Epithelial cell of esophagus (primary cell): ENCODE results near the gene SPPL3.

Source experiments
- DNase-seq: peaks from one replicate; pipeline ENCODE4 v3.0.0; 2010; ENCODE audit warnings: low read depth
- H3K4me3 ChIP-seq: 2 replicates; pipeline ENCODE4 v1.5.1; 2011; ENCODE audit warnings: mild to moderate bottlenecking, low read length, control low read depth
- CTCF ChIP-seq: IDR thresholded peaks from 2 replicates; pipeline ENCODE4 v1.5.1; 2011; ENCODE audit warnings: low read depth, mild to moderate bottlenecking, low read length, control low read depth, inconsistent platforms; ENCODE audit not compliant: insufficient read depth; ENCODE audit errors: missing control alignments

SPPL3 gene

GRCh38 chr12:120887253-120888043, 16.7 kb downstream of the SPPL3 start:
- no peak for DNase-seq
- no peak overlapping the region for H3K4me3 ChIP-seq
- TF ChIP-seq CTCF: no peak

GRCh38 chr12:120886199-120887018, 17.7 kb downstream of the SPPL3 start:
- TF ChIP-seq CTCF: no peak
- no peak for DNase-seq
- H3K4me3 ChIP-seq: no peak overlapping the region

- H3K4me3 ChIP-seq: no peak overlapping the region
- no peak for DNase-seq
- no peak for TF ChIP-seq CTCF
Measured at GRCh38 chr12:120885521-120885920, 18.6 kb downstream of the SPPL3 start.

- no peak overlapping the region for H3K4me3 ChIP-seq
- TF ChIP-seq CTCF: no peak
- no peak for DNase-seq
Measured at GRCh38 chr12:120884644-120885043, 19.5 kb downstream of the SPPL3 start.

- no peak for TF ChIP-seq CTCF
Measured at GRCh38 chr12:120882055-120882555, 22.1 kb downstream of the SPPL3 start.

GRCh38 chr12:120879718-120880300, 24.3 kb downstream of the SPPL3 start:
- H3K4me3 ChIP-seq: no peak overlapping the region
- no peak for TF ChIP-seq CTCF
- DNase-seq: no peak

More at GRCh38 chr12:120882055-120882555, 22.1 kb downstream of the SPPL3 start:
- DNase-seq: no peak
- H3K4me3 ChIP-seq: no peak overlapping the region
